KBM-7 (cell line): ENCODE data around the gene DAZAP2.

Experiments
- DNase-seq: peaks from one replicate; pipeline ENCODE4 v3.0.0-alpha.2; 2015
- in situ Hi-C: fragments of 300-500 bp; cut with MboI; formaldehyde crosslinking; loops from 2 replicates; pipeline ENCODE4 v1.14.3; 2020; ENCODE audit warnings: low sequenced_read_pairs, low pct_unique_long_range_greater_than_20kb, mixed read lengths

The DAZAP2 gene

GRCh38 chr12:51238510-51239334 lies at the start of gene DAZAP2:
TSS of gene DAZAP2 (plus strand) at chr12:51238826. CDS start at chr12:51238908, 82 bp downstream.
- in situ Hi-C loops: no loop called here
- peak; percentile 90 for DNase-seq

GRCh38 chr12:51189790-51190355 lies 48.8 kb upstream of the DAZAP2 start:
- in situ Hi-C loops: no loop called here

GRCh38 chr12:51190820-51191219 lies 47.8 kb upstream of the DAZAP2 start:
- in situ Hi-C loops: no loop called here
- DNase-seq: no peak

More at GRCh38 chr12:51189790-51190355, 48.8 kb upstream of the DAZAP2 start:
- DNase-seq: no peak

- no peak for DNase-seq
- in situ Hi-C loops: no loop called here
These were observed 46.9 kb upstream of the DAZAP2 start for GRCh38 chr12:51191516-51192283.

GRCh38 chr12:51192284-51192671 lies 46.3 kb upstream of the DAZAP2 start:
- DNase-seq: no peak
- in situ Hi-C loops: no loop called here

GRCh38 chr12:51195841-51196240 lies 42.8 kb upstream of the DAZAP2 start:
- no peak for DNase-seq
- in situ Hi-C loops: no loop called here

GRCh38 chr12:51196547-51196946 lies 42.1 kb upstream of the DAZAP2 start:
- no peak for DNase-seq
- in situ Hi-C loops: no loop called here

GRCh38 chr12:51197736-51198567 lies 40.7 kb upstream of the DAZAP2 start:
- in situ Hi-C loops: no loop called here
- no peak for DNase-seq

GRCh38 chr12:51198568-51199365 lies 39.9 kb upstream of the DAZAP2 start:
- DNase-seq: no peak

GRCh38 chr12:51199366-51199945 lies 39.2 kb upstream of the DAZAP2 start:
- in situ Hi-C loops: no loop called here
- no peak for DNase-seq

More at GRCh38 chr12:51198568-51199365, 39.9 kb upstream of the DAZAP2 start:
- in situ Hi-C loops: no loop called here

- DNase-seq: no peak
- in situ Hi-C loops: no loop called here
These were observed 38.5 kb upstream of the DAZAP2 start for GRCh38 chr12:51200156-51200555.

GRCh38 chr12:51200806-51201205 lies 37.8 kb upstream of the DAZAP2 start:
- in situ Hi-C loops: no loop called here
- DNase-seq: no peak

- no peak for DNase-seq
- in situ Hi-C loops: no loop called here
These were observed 35.9 kb upstream of the DAZAP2 start for GRCh38 chr12:51202718-51203117.

GRCh38 chr12:51205350-51205749 lies 33.3 kb upstream of the DAZAP2 start:
- in situ Hi-C loops: no loop called here
- DNase-seq: no peak

- in situ Hi-C loops: no loop called here
- DNase-seq: no peak
These were observed 30.5 kb upstream of the DAZAP2 start for GRCh38 chr12:51208016-51208660.

- no peak for DNase-seq
- in situ Hi-C loops: no loop called here
These were observed 29.4 kb upstream of the DAZAP2 start for GRCh38 chr12:51209259-51209658.

GRCh38 chr12:51210690-51211395 lies 27.8 kb upstream of the DAZAP2 start:
- in situ Hi-C loops: no loop called here
- DNase-seq: no peak
